GM19438 (cell line): ENCODE results near the gene MGAM2.

Source experiments
- ATAC-seq: cut with Tn5 transposase; IDR thresholded peaks from one replicate; pipeline ENCODE4 v1.9.1; 2021; ENCODE audit warnings: low read depth; ENCODE audit not compliant: unreplicated experiment

MGAM2 gene

GRCh38 chr7:142172932-142173331, 61.4 kb downstream of the MGAM2 start:
- no peak for ATAC-seq

- ATAC-seq = no peak
Observed at GRCh38 chr7:142174441-142174840, 62.9 kb downstream of the MGAM2 start.

- no peak for ATAC-seq
Observed at GRCh38 chr7:142175594-142175993, 64.1 kb downstream of the MGAM2 start.

GRCh38 chr7:142176901-142177300, 65.4 kb downstream of the MGAM2 start:
- ATAC-seq = no peak

- ATAC-seq = no peak
Observed at GRCh38 chr7:142177869-142178268, 66.4 kb downstream of the MGAM2 start.

- ATAC-seq = no peak
Observed at GRCh38 chr7:142180426-142180825, 68.9 kb downstream of the MGAM2 start.

- ATAC-seq = no peak
Observed at GRCh38 chr7:142181211-142181610, 69.7 kb downstream of the MGAM2 start.

GRCh38 chr7:142181966-142182365, 70.4 kb downstream of the MGAM2 start:
- ATAC-seq = no peak

GRCh38 chr7:142185069-142185468, 73.6 kb downstream of the MGAM2 start:
- no peak for ATAC-seq

GRCh38 chr7:142185801-142186200, 74.3 kb downstream of the MGAM2 start:
- ATAC-seq = no peak

GRCh38 chr7:142188154-142188553, 76.6 kb downstream of the MGAM2 start:
- ATAC-seq = no peak

- no peak for ATAC-seq
Observed at GRCh38 chr7:142188846-142189245, 77.3 kb downstream of the MGAM2 start.

- no peak for ATAC-seq
Observed at GRCh38 chr7:142194201-142194600, 82.7 kb downstream of the MGAM2 start.

- no peak for ATAC-seq
Observed at GRCh38 chr7:142196066-142196840, 84.7 kb downstream of the MGAM2 start.

GRCh38 chr7:142200206-142200605, 88.7 kb downstream of the MGAM2 start:
- ATAC-seq = no peak

GRCh38 chr7:142228537-142229104, 117.1 kb downstream of the MGAM2 start:
- no peak for ATAC-seq

- ATAC-seq = no peak
Observed at GRCh38 chr7:142231716-142232115, 120.2 kb downstream of the MGAM2 start.

- no peak for ATAC-seq
Observed at GRCh38 chr7:142240546-142240945, 129.0 kb downstream of the MGAM2 start.

GRCh38 chr7:142243823-142244222, 132.3 kb downstream of the MGAM2 start:
- no peak for ATAC-seq

GRCh38 chr7:142248166-142249160, 136.9 kb downstream of the MGAM2 start:
- ATAC-seq = no peak

- no peak for ATAC-seq
Observed at GRCh38 chr7:142249918-142250317, 138.4 kb downstream of the MGAM2 start.
